EH (cell line): Measurements from ENCODE around the gene NKD1.
A peak's percentile ranks its signal among the peaks of the same experiment; 100 is the strongest.

Source experiments
- DNase-seq: peaks from one replicate; pipeline ENCODE4 v3.0.0-alpha.2; 2015; ENCODE audit warnings: low read depth

The NKD1 gene

GRCh38 chr16:50580180-50580798 is 32.1 kb downstream of the NKD1 start:
- peak; percentile 3 for DNase-seq

- DNase-seq = no peak
These were observed 33.6 kb downstream of the NKD1 start for GRCh38 chr16:50581845-50582244.

GRCh38 chr16:50583211-50583610 is 35.0 kb downstream of the NKD1 start:
- DNase-seq = no peak

GRCh38 chr16:50584033-50584722 is 36.0 kb downstream of the NKD1 start:
- DNase-seq = no peak

GRCh38 chr16:50585331-50585776 is 37.2 kb downstream of the NKD1 start:
- DNase-seq = peak; percentile 1

GRCh38 chr16:50587543-50587942 is 39.3 kb downstream of the NKD1 start:
- DNase-seq = no peak

GRCh38 chr16:50588276-50588675 is 40.1 kb downstream of the NKD1 start:
- DNase-seq = no peak

GRCh38 chr16:50591209-50591608 is 43.0 kb downstream of the NKD1 start:
- DNase-seq = no peak

GRCh38 chr16:50591800-50592771 is 43.9 kb downstream of the NKD1 start:
- DNase-seq = no peak

- DNase-seq = no peak
These were observed 44.8 kb downstream of the NKD1 start for GRCh38 chr16:50592996-50593395.

- DNase-seq = peak; percentile 34
These were observed 45.4 kb downstream of the NKD1 start for GRCh38 chr16:50593410-50594150.

- DNase-seq = no peak
These were observed 46.4 kb downstream of the NKD1 start for GRCh38 chr16:50594308-50595260.

GRCh38 chr16:50595859-50596258 is 47.7 kb downstream of the NKD1 start:
- no peak for DNase-seq

- DNase-seq = no peak
These were observed 48.7 kb downstream of the NKD1 start for GRCh38 chr16:50596762-50597450.

- no peak for DNase-seq
These were observed 49.5 kb downstream of the NKD1 start for GRCh38 chr16:50597563-50598255.

GRCh38 chr16:50598256-50598894 is 50.2 kb downstream of the NKD1 start:
- no peak for DNase-seq

- DNase-seq = no peak
These were observed 50.8 kb downstream of the NKD1 start for GRCh38 chr16:50598936-50599361.

- DNase-seq = peak; percentile 29
These were observed 51.3 kb downstream of the NKD1 start for GRCh38 chr16:50599494-50599893.
